Stimulated activated CD4-positive, alpha-beta T cell treated with anti-CD3 and anti-CD28 coated beads, Interleukin-15, amount 100 ng/mL, for 24 hours (primary cell): Measurements from ENCODE around the gene ID4.

Experiments used
- DNase-seq: peaks from one replicate; pipeline ENCODE4 v3.0.0-alpha.2; 2020

ID4 gene, protein sequence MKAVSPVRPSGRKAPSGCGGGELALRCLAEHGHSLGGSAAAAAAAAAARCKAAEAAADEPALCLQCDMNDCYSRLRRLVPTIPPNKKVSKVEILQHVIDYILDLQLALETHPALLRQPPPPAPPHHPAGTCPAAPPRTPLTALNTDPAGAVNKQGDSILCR

DNA sequence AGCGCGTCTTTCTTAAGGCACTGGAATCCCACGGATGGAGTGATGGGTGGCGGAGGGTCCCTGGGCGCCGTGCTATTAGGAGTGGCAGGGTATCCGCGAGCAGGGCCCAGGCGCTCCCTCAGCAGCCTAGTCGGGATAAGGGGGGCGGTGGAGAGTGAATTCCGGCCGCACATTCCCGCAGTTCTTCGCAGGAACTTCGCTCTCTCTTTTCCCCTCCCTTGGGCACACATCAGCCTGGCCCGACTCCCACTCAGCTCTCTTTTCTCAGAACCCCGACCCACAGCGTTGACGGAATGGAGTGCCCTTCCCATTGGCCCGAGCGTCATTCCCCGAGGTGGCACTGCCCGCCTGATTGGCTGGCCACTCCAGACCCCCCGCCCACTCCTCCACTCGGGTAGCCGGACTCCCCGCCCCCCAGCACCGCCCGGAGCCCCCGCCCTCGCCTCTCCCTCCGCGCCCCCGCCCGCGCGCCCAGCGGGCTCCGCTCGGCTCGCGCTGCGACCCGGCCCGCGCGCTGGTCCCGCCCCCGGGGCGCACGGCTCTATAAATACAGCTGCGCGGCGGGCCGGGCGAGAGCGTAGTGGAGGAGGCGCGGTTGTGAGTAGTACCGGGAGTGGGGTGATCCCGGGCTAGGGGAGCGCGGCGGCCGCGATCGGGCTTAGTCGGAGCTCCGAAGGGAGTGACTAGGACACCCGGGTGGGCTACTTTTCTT lies at the start of gene ID4:
TSS of gene ID4 (plus strand) at position 572 of the 712 bp plus-strand sequence. CDS start 385 bp downstream, outside the sequence.
- DNase-seq, result peak; percentile 5

DNA sequence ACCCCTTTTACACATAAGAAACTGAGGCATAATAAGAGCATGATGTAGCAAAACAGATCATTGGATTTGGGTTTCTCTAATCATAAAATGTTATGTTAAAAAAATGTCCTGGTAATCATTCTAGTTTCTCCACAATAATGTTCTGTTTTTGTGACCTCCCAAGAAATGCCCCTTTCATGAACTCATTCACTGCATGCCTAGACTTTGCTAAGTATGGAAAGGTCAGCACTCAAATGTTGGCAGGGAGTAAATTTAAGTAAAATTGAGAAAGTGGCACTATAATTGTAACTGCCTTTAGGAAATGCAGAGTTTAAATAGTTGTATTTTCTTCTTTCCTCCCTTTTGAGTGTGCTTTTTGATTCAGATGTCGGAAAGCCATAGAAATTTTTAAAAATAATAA lies 48.5 kb upstream of the ID4 start:
- no peak for DNase-seq

GRCh38 chr6:19789100-19789803 lies 47.9 kb upstream of the ID4 start:
- DNase-seq, result no peak

- DNase-seq, result no peak
Observed at GRCh38 chr6:19791267-19791666, 45.9 kb upstream of the ID4 start.

DNA sequence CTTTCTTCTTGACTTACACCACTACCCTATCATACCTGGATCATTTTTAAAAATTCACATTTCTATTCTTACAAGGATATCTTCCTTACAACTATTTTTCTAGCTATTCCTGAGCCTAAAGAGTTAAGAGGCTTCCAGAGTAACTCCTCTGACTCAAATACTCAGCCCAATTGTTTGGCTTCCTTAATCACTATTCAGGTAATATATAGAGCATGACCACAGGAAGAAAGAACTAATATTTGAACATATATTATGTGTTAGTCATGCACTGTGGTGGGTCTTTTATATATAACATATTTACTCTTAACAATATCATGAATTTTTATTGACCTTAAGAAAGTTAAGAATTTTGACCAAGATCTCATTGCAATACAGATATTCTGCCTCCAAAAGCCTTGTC lies 42.0 kb upstream of the ID4 start:
- DNase-seq, result no peak

- DNase-seq, result no peak
Observed at GRCh38 chr6:19796452-19796851, 40.7 kb upstream of the ID4 start.

DNA sequence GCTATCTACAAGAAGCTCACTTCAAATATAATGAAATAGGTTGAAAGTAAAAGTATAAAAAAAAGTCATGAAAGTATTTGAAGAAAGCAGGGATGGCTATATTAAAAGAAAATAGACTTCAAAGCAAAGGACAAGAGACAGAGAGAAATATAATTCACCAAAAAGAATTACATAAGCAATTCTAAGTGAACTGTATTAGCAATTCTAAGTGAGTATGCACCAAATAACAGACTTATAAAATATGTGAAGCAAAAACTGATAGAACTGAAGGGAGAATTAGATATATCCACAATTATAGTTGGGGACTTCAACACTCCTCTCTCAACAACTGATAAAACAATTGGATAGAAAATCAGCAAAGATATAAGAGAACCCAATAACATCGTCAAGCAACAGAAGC lies 38.8 kb upstream of the ID4 start:
- DNase-seq, result no peak

DNA sequence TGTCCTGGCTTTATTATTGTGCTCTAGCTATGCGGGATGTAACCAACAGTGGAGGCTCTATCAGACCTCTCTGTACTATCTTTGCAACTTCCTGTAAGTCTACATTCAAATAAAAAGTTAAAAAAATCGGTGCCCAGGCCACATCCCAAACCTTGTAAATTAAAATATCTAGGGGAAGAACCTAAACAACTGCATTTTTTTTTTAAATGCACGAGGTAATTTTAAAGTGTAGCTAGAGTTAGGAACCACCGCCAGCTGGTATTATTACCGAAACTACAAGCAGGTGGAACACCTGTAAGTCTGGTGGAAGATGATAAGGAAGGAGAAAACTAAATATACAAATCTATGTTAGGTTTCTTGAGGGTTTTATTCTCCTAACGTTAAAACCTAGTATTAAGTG lies 34.5 kb upstream of the ID4 start:
- no peak for DNase-seq

DNA sequence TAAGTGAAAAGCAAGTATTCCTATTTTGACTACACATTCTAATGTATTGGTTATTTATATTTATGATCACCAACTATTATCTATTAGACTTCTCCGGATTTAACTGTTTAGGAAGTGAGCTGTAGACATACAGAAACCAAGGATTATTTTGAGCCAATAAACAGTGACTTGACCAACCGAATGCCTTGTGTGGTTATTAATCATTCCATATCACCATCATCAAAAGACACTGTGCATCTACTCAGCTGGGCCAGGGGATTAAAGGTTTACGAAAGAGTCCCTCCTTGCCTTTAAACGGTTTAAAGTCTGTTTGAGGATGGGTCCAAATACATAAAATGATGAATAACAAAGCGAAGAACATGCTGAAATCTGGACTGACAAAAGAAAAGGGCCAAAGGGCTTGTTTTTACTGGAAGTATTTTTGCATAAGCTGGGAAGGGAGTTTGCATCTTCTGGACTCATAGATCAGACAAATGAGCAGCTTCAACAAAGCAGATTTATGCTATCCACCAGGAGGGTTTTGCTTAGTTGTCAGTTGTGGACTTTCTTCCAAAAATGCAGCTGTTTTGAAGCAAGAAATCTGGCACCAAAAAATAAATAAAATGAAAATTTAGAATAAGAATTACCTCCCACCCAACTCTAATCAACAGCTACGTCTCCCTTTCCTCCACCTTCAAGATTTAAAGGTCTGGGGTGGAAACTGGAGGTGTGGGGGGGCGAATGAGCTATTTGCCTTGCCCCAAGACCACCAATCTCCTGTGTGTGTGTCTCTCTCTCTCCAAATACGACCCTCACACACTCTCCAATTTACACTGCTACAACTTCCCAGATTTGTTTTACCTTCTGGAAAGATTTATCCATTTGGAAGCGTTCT lies 33.6 kb upstream of the ID4 start:
- no peak for DNase-seq

DNA sequence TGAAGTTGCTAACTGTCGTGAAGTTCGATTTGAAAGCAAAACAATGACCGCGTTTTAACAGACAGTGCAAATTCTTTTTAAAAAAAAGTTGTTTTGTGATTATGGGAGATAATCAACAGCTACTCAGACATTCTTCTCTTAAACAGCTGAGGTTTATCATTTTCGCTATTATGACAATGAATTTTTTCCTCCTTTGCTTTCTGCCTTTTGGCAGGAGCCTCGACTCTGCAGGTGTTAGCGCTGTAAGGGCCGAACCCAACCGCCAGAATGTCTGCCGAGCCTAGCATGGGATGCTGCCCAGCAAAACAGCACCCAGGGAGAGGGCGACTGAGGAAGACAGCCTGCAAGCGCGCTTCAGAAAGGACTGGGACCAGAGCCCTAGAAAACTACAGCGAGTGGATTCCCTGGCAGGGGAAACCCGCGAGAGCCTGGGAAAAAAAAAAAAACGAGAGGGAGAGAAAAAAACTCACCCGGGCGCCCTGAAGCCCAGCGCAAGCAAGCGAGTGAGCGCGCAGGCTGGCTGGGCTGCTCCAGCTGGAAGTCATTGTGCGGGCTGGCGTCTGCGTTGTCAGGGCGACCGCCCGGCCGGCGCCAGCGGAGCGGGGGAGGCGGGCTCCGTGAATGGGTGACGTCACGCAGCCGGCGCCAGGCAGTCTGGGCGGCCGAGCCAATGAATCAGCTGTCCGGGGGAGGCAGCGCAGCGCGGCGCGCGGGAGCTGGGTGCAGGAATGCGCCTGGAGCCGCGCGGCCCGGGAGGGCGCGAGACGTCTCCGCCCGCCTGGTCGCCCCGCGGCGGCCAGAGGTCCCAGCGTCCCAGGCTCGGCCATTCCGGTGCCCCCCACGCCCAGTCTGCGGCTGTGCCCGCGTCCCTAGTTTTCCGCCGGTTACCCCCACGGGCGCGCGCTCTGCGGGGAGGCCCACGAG lies 32.7 kb upstream of the ID4 start:
- DNase-seq, result peak; percentile 86

GRCh38 chr6:19805129-19805481 lies 32.1 kb upstream of the ID4 start:
- DNase-seq, result no peak

DNA sequence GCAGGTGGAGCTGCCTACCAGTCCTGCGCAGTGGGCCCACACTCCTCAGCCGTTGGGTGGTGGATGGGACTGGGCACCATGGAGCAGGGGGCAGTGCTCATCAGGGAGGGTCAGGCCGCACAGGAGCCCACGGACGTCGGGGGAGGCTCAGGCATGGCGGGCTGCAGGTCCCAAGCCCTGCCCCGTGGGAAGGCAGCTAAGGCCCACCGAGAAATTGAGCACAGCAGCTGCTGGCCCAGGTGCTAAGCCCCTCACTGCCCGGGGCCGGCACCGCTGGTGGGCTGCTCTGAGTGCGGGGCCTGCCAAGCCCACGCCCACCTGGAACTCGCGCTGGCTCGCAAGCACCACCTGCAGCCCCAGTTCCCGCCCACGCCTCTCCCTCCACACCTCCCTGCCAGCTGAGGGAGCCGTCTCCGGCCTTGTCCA lies 30.2 kb upstream of the ID4 start:
- no peak for DNase-seq

- no peak for DNase-seq
Observed at GRCh38 chr6:19811397-19812079, 25.6 kb upstream of the ID4 start.

DNA sequence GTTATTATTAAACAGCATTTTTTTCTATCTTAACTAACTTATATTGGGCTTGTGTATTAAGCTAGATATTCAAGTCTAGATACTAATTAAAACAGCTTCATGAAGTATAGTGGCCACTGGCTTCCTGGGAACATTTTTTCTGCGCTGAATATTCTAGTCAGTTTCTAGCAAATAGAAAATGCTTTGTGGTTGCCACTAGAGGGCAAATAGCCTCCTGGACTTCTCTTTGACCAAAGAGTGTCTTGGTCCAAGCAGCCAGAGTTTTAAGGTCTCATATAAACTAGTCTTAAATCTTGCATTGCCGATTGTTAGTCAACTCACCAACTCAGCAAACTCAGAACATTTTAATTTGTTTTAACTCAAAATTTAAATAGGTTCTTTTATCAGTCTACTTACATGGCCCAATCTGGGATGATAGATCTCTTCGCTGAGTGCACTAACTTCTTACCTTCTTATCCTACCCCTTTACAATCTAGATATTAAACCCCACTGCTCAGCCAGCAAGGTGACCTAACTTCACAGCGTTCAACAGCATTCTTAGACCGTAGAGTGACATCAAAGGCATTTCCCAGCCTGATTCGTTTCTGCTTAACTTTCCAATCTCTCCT lies 24.6 kb upstream of the ID4 start:
- DNase-seq, result no peak

GRCh38 chr6:19818805-19819204 lies 18.4 kb upstream of the ID4 start:
- DNase-seq, result no peak

GRCh38 chr6:19824058-19824807 lies 12.9 kb upstream of the ID4 start:
- no peak for DNase-seq

DNA sequence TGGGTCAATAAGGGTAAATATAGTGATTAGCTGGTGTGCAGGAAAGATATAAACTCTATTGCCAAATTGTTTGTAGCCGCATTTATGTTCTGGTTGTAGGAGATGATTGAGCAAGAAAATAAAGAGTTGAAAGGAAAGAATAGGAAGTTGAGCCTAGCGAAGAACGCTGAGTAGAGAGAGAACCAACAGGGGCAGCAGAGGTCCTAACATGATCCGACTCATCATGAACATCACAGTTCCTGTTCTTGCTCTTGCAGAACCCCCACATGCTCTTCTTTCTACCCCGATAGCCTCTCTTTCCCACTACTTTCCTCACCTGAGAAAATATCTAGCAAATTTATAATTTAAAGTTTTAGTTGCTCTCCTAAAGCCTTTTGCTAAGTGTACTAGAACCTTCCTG lies 9.9 kb upstream of the ID4 start:
- no peak for DNase-seq

GRCh38 chr6:19827903-19828302 lies 9.3 kb upstream of the ID4 start:
- no peak for DNase-seq

- DNase-seq, result no peak
Observed at GRCh38 chr6:19830171-19830570, 7.0 kb upstream of the ID4 start.

DNA sequence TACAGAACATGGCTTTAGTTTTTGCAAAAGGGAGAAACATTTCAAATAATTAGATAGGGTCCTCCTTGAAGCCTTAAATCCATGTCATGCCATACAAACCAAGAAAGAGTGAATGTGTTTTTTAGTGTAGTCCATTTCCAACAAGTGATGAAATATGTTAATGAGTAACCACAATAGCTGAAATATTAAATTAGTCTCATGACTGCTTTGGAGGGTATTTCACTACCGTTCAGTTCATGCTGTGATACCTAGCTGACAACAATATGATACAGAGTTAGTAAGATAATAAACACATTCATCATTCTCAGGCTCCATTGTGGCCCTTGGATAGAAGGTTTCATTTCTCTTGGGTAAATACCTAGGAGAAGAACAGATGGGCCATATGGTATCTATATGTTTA lies 5.8 kb upstream of the ID4 start:
- DNase-seq, result no peak
